IMR-90 (cell line): ENCODE measurements around the gene MECP2. TPM values are rescaled to one million over a fixed set of nuclear protein-coding genes. Genes with fewer than 3 reads are reported as not detected.

Experiments used
- ATAC-seq: fragments of 200-7000 bp; cut with Tn5 transposase; 2 replicates; pipeline ENCODE4 v1.9.1; 2020; ENCODE audit warnings: low read depth, mild to moderate bottlenecking, moderate library complexity
- BruUV-seq: library from RNA; stranded (reverse); fragments of 400-500 nt; replicated peaks from 2 replicates; lab custom pipeline; 2021; lab: Mats Ljungman, UMichigan
- CTCF ChIA-PET: fragments of 300-600 bp; formaldehyde crosslinking; extraction: SDS; loops from one replicate; lab custom pipeline; 2021; ENCODE audit warnings: antibody characterized with exemption; lab: Yijun Ruan, JAX
- POLR2A ChIA-PET: fragments of 300-600 bp; sonication (Branson Sonifier 250); formaldehyde crosslinking; loops from one replicate; lab custom pipeline; 2022; ENCODE audit warnings: antibody characterized with exemption; ENCODE audit not compliant: unreplicated experiment; lab: Charles Lee
- DNase-seq: peaks from one replicate; pipeline ENCODE4 v3.0.0; 2013
- H2AFZ ChIP-seq: replicated peaks from 2 replicates; pipeline ENCODE3; 2013; ENCODE audit warnings: low read length, mild to moderate bottlenecking; ENCODE audit not compliant: poor library complexity
- H2AK5ac ChIP-seq: 2 replicates; pipeline ENCODE4 v1.6.1; 2013; ENCODE audit warnings: low read depth, low read length, inconsistent platforms
- H2AK9ac ChIP-seq: replicated peaks from 2 replicates; pipeline ENCODE3; 2013; ENCODE audit warnings: mild to moderate bottlenecking, low read depth, low read length, moderate library complexity; ENCODE audit not compliant: poor library complexity
- H2BK120ac ChIP-seq: 2 replicates; pipeline ENCODE4 v1.6.1; 2013; ENCODE audit warnings: low read depth, low read length, inconsistent platforms
- H2BK15ac ChIP-seq: 3 replicates; pipeline ENCODE4 v1.6.1; 2013; ENCODE audit warnings: low read depth, low read length, inconsistent platforms
- H2BK20ac ChIP-seq: 2 replicates; pipeline ENCODE4 v1.6.1; 2013; ENCODE audit warnings: low read depth, mild to moderate bottlenecking, inconsistent platforms, low read length, moderate library complexity
- H2BK5ac ChIP-seq: 2 replicates; pipeline ENCODE4 v1.6.1; 2013; ENCODE audit warnings: mild to moderate bottlenecking, low read depth, low read length, inconsistent platforms; ENCODE audit not compliant: poor library complexity, severe bottlenecking
- H3K14ac ChIP-seq: replicated peaks from 2 replicates; pipeline ENCODE4 v1.6.1; 2013; ENCODE audit warnings: low read depth, low read length, inconsistent platforms
- H3K18ac ChIP-seq: 2 replicates; pipeline ENCODE4 v1.6.1; 2013; ENCODE audit warnings: low read depth, low read length, control low read depth
- H3K23ac ChIP-seq: 2 replicates; pipeline ENCODE4 v1.6.1; 2013; ENCODE audit warnings: low read depth, low read length, inconsistent platforms
- H3K27ac ChIP-seq: 2 replicates; pipeline ENCODE4 v1.5.1; 2013; ENCODE audit warnings: mild to moderate bottlenecking, control low read depth, low read length; ENCODE audit not compliant: insufficient read depth
- H3K27me3 ChIP-seq: 2 replicates; pipeline ENCODE4 v1.6.1; 2013; ENCODE audit warnings: low read length; ENCODE audit not compliant: control insufficient read depth, insufficient read depth
- H3K36me3 ChIP-seq: 2 replicates; pipeline ENCODE4 v1.6.1; 2013; ENCODE audit warnings: low read length, mixed read lengths; ENCODE audit not compliant: control insufficient read depth, insufficient read depth
- H3K4ac ChIP-seq: 2 replicates; pipeline ENCODE4 v1.6.1; 2013; ENCODE audit warnings: low read depth, low read length, inconsistent platforms
- H3K4me1 ChIP-seq: 2 replicates; pipeline ENCODE4 v1.6.1; 2013; ENCODE audit warnings: low read length, mixed read lengths; ENCODE audit not compliant: control insufficient read depth, insufficient read depth
- H3K4me2 ChIP-seq: 2 replicates; pipeline ENCODE4 v1.6.1; 2013; ENCODE audit warnings: low read depth, mild to moderate bottlenecking, control low read depth, low read length, moderate library complexity
- H3K4me3 ChIP-seq: 2 replicates; pipeline ENCODE4 v1.5.1; 2013; ENCODE audit warnings: low read depth, mild to moderate bottlenecking, control low read depth, low read length, moderate library complexity; ENCODE audit not compliant: insufficient read depth
- H3K56ac ChIP-seq: 2 replicates; pipeline ENCODE4 v1.6.1; 2013; ENCODE audit warnings: low read length, inconsistent platforms; ENCODE audit not compliant: insufficient read depth; ENCODE audit errors: extremely low read depth
- H3K79me1 ChIP-seq, 2 experiments: 2 replicates each; pipeline ENCODE4 v1.6.1; 2013; ENCODE audit warnings: low read length in 2 of 2, inconsistent platforms in 1 of 2, low read depth in 1 of 2
- H3K9ac ChIP-seq: 2 replicates; pipeline ENCODE4 v1.6.1; 2013; ENCODE audit warnings: low read depth, low read length, control low read depth
- H3K9me1 ChIP-seq: 2 replicates; pipeline ENCODE4 v1.6.1; 2013; ENCODE audit warnings: low read length, inconsistent platforms; ENCODE audit not compliant: insufficient read depth
- H3K9me3 ChIP-seq: 2 replicates; pipeline ENCODE4 v1.6.1; 2013; ENCODE audit warnings: low read length; ENCODE audit not compliant: control insufficient read depth, insufficient read depth
- H4K20me1 ChIP-seq: 2 replicates; pipeline ENCODE4 v1.6.1; 2013; ENCODE audit warnings: low read length, inconsistent platforms; ENCODE audit not compliant: insufficient read depth
- H4K5ac ChIP-seq: 2 replicates; pipeline ENCODE4 v1.6.1; 2013; ENCODE audit warnings: mild to moderate bottlenecking, low read depth, low read length, control low read depth
- H4K8ac ChIP-seq, 2 experiments: 2 replicates each; pipeline ENCODE4 v1.6.1; 2013; ENCODE audit warnings: low read depth in 2 of 2, low read length in 2 of 2, control low read depth in 1 of 2, inconsistent platforms in 1 of 2
- H4K91ac ChIP-seq: 2 replicates; pipeline ENCODE4 v1.6.1; 2013; ENCODE audit warnings: low read depth, low read length, inconsistent platforms; ENCODE audit not compliant: insufficient read depth
- BHLHE40 ChIP-seq: fragments of 150-350 bp; IDR thresholded peaks from 2 replicates; pipeline ENCODE4 v1.6.1; 2016; ENCODE audit warnings: mild to moderate bottlenecking, low read depth, low read length
- ELK1 ChIP-seq: fragments of 150-350 bp; IDR thresholded peaks from 2 replicates; pipeline ENCODE4 v1.6.1; 2016; ENCODE audit warnings: low read depth, mild to moderate bottlenecking, low read length, moderate library complexity, borderline replicate concordance
- MAFK ChIP-seq: IDR thresholded peaks from 2 replicates; pipeline ENCODE4 v1.6.1; 2012; ENCODE audit warnings: low read depth, low read length, improper control_type of control experiment
- POLR2A ChIP-seq: IDR thresholded peaks from 2 replicates; pipeline ENCODE4 v1.6.1; 2012; ENCODE audit warnings: mild to moderate bottlenecking, low read depth, low read length
- RFX5 ChIP-seq: IDR thresholded peaks from 2 replicates; pipeline ENCODE4 v1.8.0; 2012; ENCODE audit warnings: low read depth, mild to moderate bottlenecking, low read length, moderate library complexity
- SMC3 ChIP-seq: fragments of 150-350 bp; IDR thresholded peaks from 2 replicates; pipeline ENCODE4 v1.6.1; 2016; ENCODE audit warnings: low read depth, mild to moderate bottlenecking, antibody characterized with exemption, low read length, moderate library complexity
- WGBS, 2 experiments: methylation state at CpG; one replicate each; pipeline versions ENCODE4 v1.1.5 to v1.1.7; 2013; ENCODE audit warnings: missing lambda C conversion rate in 2 of 2; ENCODE audit not compliant: insufficient read length in 1 of 2; ENCODE audit errors: extremely low coverage in 2 of 2; 5-methylcytosine and 5-hydroxymethylcytosine counted together
- dilution Hi-C: fragments of 300-500 bp; cut with HindIII; formaldehyde crosslinking; loops from one replicate; pipeline ENCODE4 v1.14.3; 2018; ENCODE audit warnings: low sequenced_read_pairs; ENCODE audit not compliant: unreplicated experiment
- in situ Hi-C: fragments of 300-500 bp; cut with MboI; formaldehyde crosslinking; loops from 3 replicates; pipeline ENCODE4 v1.14.3; 2019; ENCODE audit warnings: low sequenced_read_pairs, inconsistent platforms, mixed read lengths
- intact Hi-C: fragments of 100-400 bp; cut with micrococcal nuclease; formaldehyde crosslinking; loops from 2 replicates; pipeline ENCODE4 v1.10.0; 2022
- polyA plus RNA-seq, 3 experiments: library from polyadenylated mRNA; depleted of rRNA; stranded (reverse); fragments of >200 nt; gene quantifications; 2 replicates each; pipeline ENCODE4 v1.2.3, GENCODE V29; 2012; ENCODE audit warnings: low replicate concordance in 1 of 3
- total RNA-seq: library from RNA; depleted of rRNA; stranded (reverse); fragments of >200 nt; gene quantifications from 2 replicates; pipeline ENCODE4 v1.2.3, GENCODE V29; 2012
- TF ChIP-seq, protein P1 (sequence below): fragments of 150-350 bp; IDR thresholded peaks from 2 replicates; pipeline ENCODE4 v1.6.1; 2017; ENCODE audit warnings: mild to moderate bottlenecking, antibody characterized with exemption, low read length, low read depth

MECP2 gene
- total and polyA plus RNA-seq, 2 of the 4 experiments (the other 2 are of a cell fraction) = 8.4 to 10.1 TPM

DNA sequence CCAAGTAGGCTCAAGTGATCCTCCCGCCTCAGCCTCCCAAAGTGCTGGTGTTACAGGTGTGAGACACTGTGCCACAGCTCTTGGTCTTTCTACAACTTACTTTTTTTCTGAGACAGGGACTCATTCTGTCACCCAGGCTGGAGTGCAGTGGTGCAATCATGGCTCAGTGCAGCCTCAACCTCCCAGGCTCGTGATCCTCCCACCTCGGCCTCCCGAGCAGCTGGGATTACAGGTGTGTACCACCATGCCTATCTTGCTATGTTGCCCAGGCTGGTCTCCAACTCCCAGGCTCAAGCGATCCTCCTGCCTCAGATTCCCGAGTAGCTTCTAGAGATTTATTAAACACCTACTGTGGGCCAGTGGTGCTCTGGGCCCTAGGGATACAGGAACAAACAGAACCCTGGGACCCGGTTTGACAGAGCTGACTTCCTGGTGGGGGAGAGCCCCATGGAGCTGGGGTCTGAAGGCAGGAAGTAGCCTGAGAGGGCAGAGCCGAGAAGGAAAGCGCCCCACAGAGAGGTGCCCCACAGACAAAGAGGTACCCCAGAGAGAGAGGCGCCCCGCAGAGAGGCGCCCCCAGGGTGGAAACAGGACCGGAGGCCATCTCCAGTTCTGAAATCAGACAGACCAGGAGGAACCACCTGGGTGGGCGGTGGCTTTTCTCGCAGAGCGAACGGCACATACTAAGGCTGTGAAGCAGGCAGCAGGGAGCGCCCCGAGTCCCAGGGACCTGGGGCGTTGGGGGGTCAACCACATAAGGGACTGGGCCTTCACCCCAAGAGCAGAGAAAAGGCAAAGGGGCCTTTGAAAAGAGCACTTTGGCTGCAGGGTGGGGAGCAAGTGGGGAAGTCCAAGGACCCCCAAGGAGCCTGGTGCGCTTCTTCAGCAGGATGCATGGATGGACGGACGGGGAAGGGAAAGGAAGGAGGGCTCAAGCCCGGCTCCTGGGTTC, 82.8 kb downstream of the MECP2 start:
- Histone ChIP-seq H2BK5ac (no peak overlapping the region), H3K27me3 (no peaks in the 10 kb centered on the region), H3K23ac (no peak overlapping the region), H3K4me1 (peaks cover 6% of the 10 kb centered on the region; the same call in 1 of the 2 replicates), H2AFZ (no peak overlapping the region), H4K5ac (no peak overlapping the region), H3K4ac (no peak overlapping the region), H2AK5ac (no peak overlapping the region), H3K4me3 (no peak overlapping the region), H3K36me3 (peaks cover 21% of the 10 kb centered on the region), H3K9me1 (no peaks in the 10 kb centered on the region), H2BK20ac (no peak overlapping the region), H3K18ac (no peak overlapping the region), H4K20me1 (no peaks in the 10 kb centered on the region), H3K9ac (no peak overlapping the region), H2BK15ac (no peak overlapping the region), H3K79me1 (peaks cover 0 to 6% of the 10 kb centered on the region in 2 experiments; a peak in 3 of 4 replicates), H2AK9ac (no peak overlapping the region), H3K56ac (no peak overlapping the region), H3K9me3 (no peaks in the 10 kb centered on the region), H3K27ac (no peak overlapping the region), H3K4me2 (no peak overlapping the region), H4K8ac (no peak overlapping the region), H2BK120ac (no peak overlapping the region), H4K91ac (no peak overlapping the region), H3K14ac (no peak overlapping the region)
- 71% methylated on average over 11 of the region's 24 CpGs; no CpG with 5 or more reads in 1 of the 2 experiments for WGBS, 2 experiments
- DNase-seq (no peak), ATAC-seq (no peak)
- in situ Hi-C loops (no loop called here), intact Hi-C loops (no loop called here), dilution Hi-C loops (no loop called here)
- ChIA-PET POLR2A (no interaction called here), CTCF (no interaction called here)
- no TSS peak for BruUV-seq
- TF ChIP-seq RFX5 = no peak
- TF ChIP-seq MAFK = no peak
- TF ChIP-seq, protein P1, sequence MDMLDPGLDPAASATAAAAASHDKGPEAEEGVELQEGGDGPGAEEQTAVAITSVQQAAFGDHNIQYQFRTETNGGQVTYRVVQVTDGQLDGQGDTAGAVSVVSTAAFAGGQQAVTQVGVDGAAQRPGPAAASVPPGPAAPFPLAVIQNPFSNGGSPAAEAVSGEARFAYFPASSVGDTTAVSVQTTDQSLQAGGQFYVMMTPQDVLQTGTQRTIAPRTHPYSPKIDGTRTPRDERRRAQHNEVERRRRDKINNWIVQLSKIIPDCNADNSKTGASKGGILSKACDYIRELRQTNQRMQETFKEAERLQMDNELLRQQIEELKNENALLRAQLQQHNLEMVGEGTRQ = no peak
- TF ChIP-seq BHLHE40 = no peak
- no peak for TF ChIP-seq SMC3
- no peak for TF ChIP-seq POLR2A
- no peak for TF ChIP-seq ELK1
